Progenitor cell of endocrine pancreas (in vitro differentiated cells): ENCODE results near the gene CLCN6. TPM values are rescaled to one million over a fixed set of nuclear protein-coding genes. Genes with fewer than 3 reads are reported as not detected.

Source experiments
- DNase-seq: peaks from one replicate; pipeline ENCODE4 v3.0.0; 2021; ENCODE audit warnings: low spot score; ENCODE audit not compliant: unreplicated experiment
- H3K27ac Mint-ChIP-seq: 2 replicates; pipeline ENCODE4 v1.8.0; 2021; ENCODE audit warnings: mild to moderate bottlenecking, moderate library complexity, mixed read lengths
- H3K27me3 Mint-ChIP-seq: 2 replicates; pipeline ENCODE4 v1.8.0; 2021; ENCODE audit warnings: mixed read lengths
- H3K36me3 Mint-ChIP-seq: 2 replicates; pipeline ENCODE4 v1.8.0; 2022; ENCODE audit warnings: mixed read lengths; ENCODE audit not compliant: insufficient read depth
- H3K4me1 Mint-ChIP-seq: 2 replicates; pipeline ENCODE4 v1.8.0; 2021; ENCODE audit warnings: low read depth, mixed read lengths
- H3K4me3 Mint-ChIP-seq: 2 replicates; pipeline ENCODE4 v1.8.0; 2021; ENCODE audit warnings: low read depth, mild to moderate bottlenecking, moderate library complexity, mixed read lengths
- H3K9me3 Mint-ChIP-seq: 2 replicates; pipeline ENCODE4 v1.8.0; 2021; ENCODE audit warnings: low read depth, mixed read lengths
- CTCF ChIP-seq: fragments of 200-600 bp; sonication (generic); IDR thresholded peaks from one replicate; pipeline ENCODE4 v1.5.0; 2021; ENCODE audit warnings: antibody characterized with exemption, mild to moderate bottlenecking; ENCODE audit not compliant: unreplicated experiment
- total RNA-seq: library from RNA; stranded (reverse); gene quantifications from 2 replicates; pipeline ENCODE4 v1.2.1, GENCODE V29; 2021

Gene CLCN6
- total RNA-seq, 1 donor from 2014 or later = 44.3 TPM

GRCh38 chr1:11880911-11881748 is 75.1 kb downstream of the CLCN6 start:
- no peak for TF ChIP-seq CTCF
- Mint-ChIP-seq H3K27ac (no peak overlapping the region), H3K4me1 (peaks cover 12% of the 10 kb centered on the region), H3K36me3 (no peaks in the 10 kb centered on the region), H3K9me3 (no peaks in the 10 kb centered on the region), H3K27me3 (peaks cover 5% of the 10 kb centered on the region), H3K4me3 (no peak overlapping the region)
- DNase-seq = no peak

DNA sequence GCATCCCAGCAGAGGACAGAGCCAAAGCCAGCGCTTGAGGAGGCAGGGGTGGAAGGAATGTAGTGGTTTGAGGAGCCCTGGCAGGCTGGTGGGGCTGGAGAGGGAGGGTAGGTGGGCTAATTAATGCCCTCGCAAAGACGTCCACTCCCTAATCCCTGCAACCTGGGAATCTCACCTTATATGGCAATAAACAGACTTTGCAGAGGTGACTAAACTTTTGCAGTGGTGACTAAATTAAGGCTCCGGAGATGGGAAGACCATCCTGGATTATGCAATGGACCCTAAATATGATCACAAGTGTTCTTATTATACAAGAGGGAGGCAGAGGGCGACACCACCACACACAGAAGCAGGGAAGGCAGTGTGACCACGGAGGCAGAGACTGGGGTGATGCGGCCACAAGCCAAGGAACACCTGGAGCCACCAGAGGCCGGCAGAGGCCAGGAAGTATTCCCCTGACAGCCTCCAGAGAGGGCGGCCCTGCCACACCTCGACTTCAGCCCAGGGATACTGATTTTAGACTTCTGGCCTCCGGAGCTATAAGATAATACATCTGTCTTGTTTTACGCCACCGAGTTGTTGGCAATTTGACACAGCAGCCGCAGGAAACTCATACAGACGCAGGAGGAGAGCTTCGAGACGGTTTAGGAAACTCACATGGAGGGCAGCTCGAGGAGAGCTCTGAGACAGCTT is 75.9 kb downstream of the CLCN6 start:
- no peak for TF ChIP-seq CTCF
- H3K27ac Mint-ChIP-seq = no peak overlapping the region
- H3K4me1 Mint-ChIP-seq = peaks cover 12% of the 10 kb centered on the region
- H3K27me3 Mint-ChIP-seq = peaks cover 2% of the 10 kb centered on the region
- H3K4me3 Mint-ChIP-seq = no peak overlapping the region
- DNase-seq = no peak
- H3K9me3 Mint-ChIP-seq = no peaks in the 10 kb centered on the region
- H3K36me3 Mint-ChIP-seq = no peaks in the 10 kb centered on the region

- Mint-ChIP-seq H3K4me1 (peaks cover 12% of the 10 kb centered on the region), H3K4me3 (no peak overlapping the region), H3K27ac (peak overlapping the region; percentile 86), H3K27me3 (no peaks in the 10 kb centered on the region), H3K36me3 (no peaks in the 10 kb centered on the region), H3K9me3 (no peaks in the 10 kb centered on the region)
- TF ChIP-seq CTCF = no peak
- DNase-seq = no peak
These were observed 77.0 kb downstream of the CLCN6 start for GRCh38 chr1:11882814-11883538.

DNA sequence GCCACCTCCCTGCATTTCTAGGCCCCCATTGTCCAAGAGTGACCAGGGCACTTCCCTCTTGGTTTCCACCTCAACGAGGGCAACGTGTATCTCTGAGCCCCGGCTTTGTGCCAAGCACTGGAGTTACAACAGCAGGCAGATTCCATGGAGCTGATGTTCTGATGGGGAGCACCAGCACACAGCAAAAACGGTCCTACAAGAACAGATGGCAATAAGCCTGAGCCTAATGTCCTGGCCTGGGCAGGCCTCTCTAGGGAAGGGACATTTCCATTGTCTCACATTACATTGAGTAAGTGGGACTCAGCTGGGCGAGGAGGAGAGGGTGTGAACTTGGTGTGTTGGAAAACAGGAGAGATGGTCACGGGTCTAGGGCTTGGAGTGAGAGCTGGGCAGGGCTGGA is 79.9 kb downstream of the CLCN6 start:
- no peak for TF ChIP-seq CTCF
- Mint-ChIP-seq H3K9me3 (no peaks in the 10 kb centered on the region), H3K4me3 (no peak overlapping the region), H3K4me1 (peaks cover 14% of the 10 kb centered on the region), H3K36me3 (no peaks in the 10 kb centered on the region), H3K27me3 (no peaks in the 10 kb centered on the region), H3K27ac (no peak overlapping the region)
- no peak for DNase-seq

DNA sequence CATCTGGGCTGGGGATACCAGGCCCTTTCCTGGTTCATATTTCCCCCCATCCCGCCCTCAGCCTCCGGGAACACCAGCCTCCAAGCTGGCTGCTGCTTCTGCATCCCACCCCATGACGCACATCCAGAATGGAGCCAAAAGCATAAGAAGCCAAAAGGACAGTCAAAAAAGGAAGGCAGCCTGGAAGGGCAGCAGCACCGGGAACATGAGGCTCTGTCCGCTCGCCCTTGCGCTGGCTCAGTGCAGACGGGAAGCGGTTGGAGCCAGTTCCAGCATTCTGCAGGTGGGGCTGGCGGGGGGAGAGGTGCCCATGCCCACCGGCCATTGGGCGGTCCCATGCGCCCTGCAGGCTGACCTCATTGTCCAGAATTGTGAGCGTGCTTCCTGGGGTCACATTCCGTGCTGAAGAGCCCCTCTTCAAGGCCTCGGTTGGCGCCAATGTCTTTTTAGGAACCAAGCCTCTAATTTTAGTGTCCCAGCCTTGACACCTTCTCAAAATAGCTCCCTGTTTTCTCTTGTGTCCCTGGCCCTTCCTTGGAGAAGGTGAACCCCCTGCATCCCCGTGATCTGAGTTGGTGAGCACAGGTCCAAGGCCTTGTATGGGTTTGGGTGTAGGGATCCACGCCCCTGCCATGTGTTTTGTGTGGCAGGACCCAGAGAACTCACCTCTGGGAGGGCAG is 81.1 kb downstream of the CLCN6 start:
- Mint-ChIP-seq H3K36me3 (no peaks in the 10 kb centered on the region), H3K27me3 (no peaks in the 10 kb centered on the region), H3K4me3 (no peak overlapping the region), H3K27ac (no peak overlapping the region), H3K9me3 (no peaks in the 10 kb centered on the region), H3K4me1 (peaks cover 8% of the 10 kb centered on the region)
- DNase-seq = no peak
- TF ChIP-seq CTCF = no peak
